ENCODE measurements around the gene DNAH6. TPM values are rescaled to one million over a fixed set of nuclear protein-coding genes. Genes with fewer than 3 reads are reported as not detected.

Gene DNAH6
- total RNA-seq, 6 donors from 2014 or later: 0.37 to 25.0 (median 4.2) TPM

DNA sequence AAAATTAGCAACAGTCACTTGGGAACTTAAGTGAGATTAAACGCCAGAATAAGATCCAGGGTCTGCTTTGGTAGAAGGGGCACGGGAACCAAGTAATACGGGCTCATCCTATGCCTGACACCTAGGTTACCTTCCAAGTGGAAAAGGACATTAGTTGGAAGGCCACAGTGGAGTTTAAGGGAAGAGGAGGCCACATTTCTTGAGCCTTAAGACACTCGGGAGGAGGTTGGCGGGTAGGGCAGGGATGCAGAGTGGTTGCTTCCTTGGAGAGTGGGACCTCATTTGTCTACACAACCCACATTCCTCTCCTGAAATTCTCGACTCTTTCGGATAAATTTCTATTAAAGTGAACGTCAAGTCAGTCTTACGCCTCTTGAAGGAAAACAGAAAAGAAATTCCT is 510 bp upstream of the DNAH6 start:
- ATAC-seq (ENCODE audit: low FRiP score in 2 of 2) (peak; percentile 27 to 47), DNase-seq (no peak)
- Histone ChIP-seq H3K27me3 (no peaks in the 10 kb centered on the region), H3K36me3 (no peaks in the 10 kb centered on the region), H3K4me1 (peaks cover 0 to 5% (median 0%) of the 10 kb centered on the region in 4 donors), H3K27ac (peak overlapping the region in 1 of 4 donors; percentile 59), H3K9me3 (peaks cover 0 to 4% (median 0%) of the 10 kb centered on the region in 4 donors), H3K4me3 (peak overlapping the region in 3 of 4 donors; percentile 41 to 52 (median 52))
- no peak for TF ChIP-seq POLR2AphosphoS5 (IDR thresholded peaks at IDR 0.05)
- TF ChIP-seq EP300 (IDR thresholded peaks at IDR 0.05): no peak
- TF ChIP-seq, protein P1, sequence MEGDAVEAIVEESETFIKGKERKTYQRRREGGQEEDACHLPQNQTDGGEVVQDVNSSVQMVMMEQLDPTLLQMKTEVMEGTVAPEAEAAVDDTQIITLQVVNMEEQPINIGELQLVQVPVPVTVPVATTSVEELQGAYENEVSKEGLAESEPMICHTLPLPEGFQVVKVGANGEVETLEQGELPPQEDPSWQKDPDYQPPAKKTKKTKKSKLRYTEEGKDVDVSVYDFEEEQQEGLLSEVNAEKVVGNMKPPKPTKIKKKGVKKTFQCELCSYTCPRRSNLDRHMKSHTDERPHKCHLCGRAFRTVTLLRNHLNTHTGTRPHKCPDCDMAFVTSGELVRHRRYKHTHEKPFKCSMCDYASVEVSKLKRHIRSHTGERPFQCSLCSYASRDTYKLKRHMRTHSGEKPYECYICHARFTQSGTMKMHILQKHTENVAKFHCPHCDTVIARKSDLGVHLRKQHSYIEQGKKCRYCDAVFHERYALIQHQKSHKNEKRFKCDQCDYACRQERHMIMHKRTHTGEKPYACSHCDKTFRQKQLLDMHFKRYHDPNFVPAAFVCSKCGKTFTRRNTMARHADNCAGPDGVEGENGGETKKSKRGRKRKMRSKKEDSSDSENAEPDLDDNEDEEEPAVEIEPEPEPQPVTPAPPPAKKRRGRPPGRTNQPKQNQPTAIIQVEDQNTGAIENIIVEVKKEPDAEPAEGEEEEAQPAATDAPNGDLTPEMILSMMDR (IDR thresholded peaks at IDR 0.05): no peak
- no peak for TF ChIP-seq POLR2A (IDR thresholded peaks at IDR 0.05)
- 58 to 62% methylated on average over 9 of the region's 9 CpGs for WGBS, 2 donors

DNA sequence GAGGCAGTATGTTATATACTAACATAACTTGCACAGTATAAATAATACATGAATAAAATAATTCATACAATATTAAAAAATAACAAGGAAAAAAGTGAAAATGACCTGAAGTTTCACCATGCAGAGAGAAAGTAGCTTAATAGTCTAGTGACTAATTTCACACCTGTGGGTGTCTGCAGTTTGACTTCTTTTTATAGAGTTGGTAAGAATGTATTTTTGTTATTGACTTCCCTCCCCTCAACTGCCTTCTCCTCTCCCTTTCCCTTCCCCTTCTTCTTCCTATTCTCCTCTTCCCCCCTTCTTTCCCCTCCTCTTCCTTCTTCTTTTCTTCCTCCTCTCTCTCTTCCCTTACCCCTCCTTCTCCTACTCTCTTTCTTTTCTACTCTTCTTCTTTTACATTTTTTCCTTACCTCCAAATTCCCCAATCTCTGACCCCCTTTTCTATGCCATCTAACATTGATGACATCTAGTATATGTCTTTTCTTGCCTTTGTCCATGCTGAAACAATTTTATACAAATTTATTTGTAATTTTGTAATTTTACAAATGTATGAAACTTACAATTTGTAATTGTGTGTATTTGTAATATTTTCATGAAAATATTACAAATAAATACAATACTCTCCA is 3.1 kb downstream of the DNAH6 start:
- Histone ChIP-seq H3K9me3 (no peaks in the 10 kb centered on the region), H3K4me1 (peaks cover 0 to 5% (median 0%) of the 10 kb centered on the region in 4 donors), H3K27ac (no peak overlapping the region), H3K27me3 (no peaks in the 10 kb centered on the region), H3K4me3 (no peak overlapping the region), H3K36me3 (no peaks in the 10 kb centered on the region)
- TF ChIP-seq POLR2A (IDR thresholded peaks at IDR 0.05) (no peak), EP300 (IDR thresholded peaks at IDR 0.05) (no peak), POLR2AphosphoS5 (IDR thresholded peaks at IDR 0.05) (no peak)
- TF ChIP-seq, protein P1 (IDR thresholded peaks at IDR 0.05): no peak
- DNase-seq (no peak), ATAC-seq (ENCODE audit: low FRiP score in 2 of 2) (no peak)

DNA sequence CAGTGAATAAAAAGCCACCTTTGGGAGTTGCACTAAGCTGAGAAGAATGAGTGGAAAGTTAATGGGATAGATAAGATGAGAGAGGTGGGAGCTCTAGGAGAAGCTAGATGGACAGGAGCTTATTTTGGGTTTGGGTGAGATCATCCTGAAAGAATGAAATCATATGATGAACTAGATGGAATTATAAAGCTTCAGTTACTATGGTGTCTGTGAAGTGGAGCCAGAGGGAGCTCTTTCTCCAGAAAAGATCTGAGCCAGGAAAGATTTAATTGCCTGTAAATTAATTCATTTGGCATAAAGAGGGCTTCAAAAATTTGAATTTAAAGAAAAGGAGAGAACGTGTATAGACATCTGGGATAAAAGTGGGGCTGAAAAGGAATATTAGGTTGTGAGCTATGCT is 10.3 kb downstream of the DNAH6 start:
- ATAC-seq (ENCODE audit: low FRiP score in 2 of 2): no peak
- H3K4me1 ChIP-seq: no peaks in the 10 kb centered on the region
- WGBS, 2 donors: 65 to 67% methylated on average over 1 of the region's 1 CpG
- H3K27ac ChIP-seq: no peak overlapping the region
- TF ChIP-seq EP300 (IDR thresholded peaks at IDR 0.05): no peak
- TF ChIP-seq, protein P1 (IDR thresholded peaks at IDR 0.05): no peak
- no peak for TF ChIP-seq POLR2A (IDR thresholded peaks at IDR 0.05)
- TF ChIP-seq POLR2AphosphoS5 (IDR thresholded peaks at IDR 0.05): no peak
- no peak overlapping the region for H3K4me3 ChIP-seq
- no peaks in the 10 kb centered on the region for H3K27me3 ChIP-seq
- H3K36me3 ChIP-seq: no peaks in the 10 kb centered on the region
- no peaks in the 10 kb centered on the region for H3K9me3 ChIP-seq
- no peak for DNase-seq

DNA sequence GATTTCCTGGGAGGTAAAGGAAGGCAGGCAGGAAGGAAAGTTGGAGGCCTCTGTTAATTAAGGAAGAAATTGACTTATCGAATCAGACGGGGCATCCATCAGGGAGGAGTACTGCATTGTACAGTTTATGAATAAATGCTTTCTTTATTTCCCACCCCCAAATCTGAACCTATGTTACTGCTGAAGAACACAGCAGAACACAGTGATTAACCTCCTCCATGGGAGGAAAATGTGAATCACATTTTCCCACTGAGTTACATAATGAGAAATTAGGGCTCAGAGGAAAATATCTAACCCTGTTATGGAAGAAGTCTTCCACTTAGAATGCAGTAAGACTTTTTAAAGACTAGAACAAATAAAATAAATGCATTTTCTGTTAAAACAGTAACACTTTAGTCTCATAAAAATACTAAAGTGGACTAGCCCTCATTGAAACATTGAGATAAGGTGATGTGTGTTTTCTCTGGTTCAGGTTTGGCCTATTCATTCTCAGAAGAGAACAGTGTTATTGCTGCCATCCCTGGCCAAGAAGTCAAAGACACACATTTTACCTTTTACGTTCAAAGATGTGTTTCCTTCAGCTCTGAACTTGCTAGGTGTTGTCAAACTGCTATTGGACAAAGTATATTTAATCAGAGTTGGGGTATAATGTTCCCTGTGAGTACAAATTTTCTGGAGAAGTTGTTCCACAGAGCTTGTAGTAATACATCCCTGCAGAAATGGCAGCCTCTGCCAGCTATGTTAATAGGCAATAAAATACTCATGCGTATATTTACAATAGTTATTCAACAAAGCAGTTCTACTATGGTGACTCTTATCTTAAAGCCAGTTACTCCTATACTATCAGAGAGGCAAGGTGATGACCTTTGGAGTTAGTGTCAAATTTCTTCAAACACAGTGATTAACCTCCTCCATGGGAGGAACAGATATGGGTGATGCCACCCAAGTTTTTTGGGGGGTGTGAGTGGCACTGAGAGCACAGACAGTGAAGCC is 11.1 kb downstream of the DNAH6 start:
- H3K4me3 ChIP-seq: no peak overlapping the region
- no peaks in the 10 kb centered on the region for H3K36me3 ChIP-seq
- ATAC-seq (ENCODE audit: low FRiP score in 2 of 2) (no peak), DNase-seq (no peak)
- H3K4me1 ChIP-seq: no peaks in the 10 kb centered on the region
- H3K9me3 ChIP-seq: no peaks in the 10 kb centered on the region
- H3K27ac ChIP-seq: no peak overlapping the region
- TF ChIP-seq, protein P1 (IDR thresholded peaks at IDR 0.05): no peak
- TF ChIP-seq POLR2AphosphoS5 (IDR thresholded peaks at IDR 0.05) (no peak), EP300 (IDR thresholded peaks at IDR 0.05) (no peak), POLR2A (IDR thresholded peaks at IDR 0.05) (no peak)
- 71 to 82% methylated on average over 4 of the region's 4 CpGs for WGBS, 2 donors
- H3K27me3 ChIP-seq: no peaks in the 10 kb centered on the region
